ENCODE results near the gene SELL.
"Not testable (repeated sequence)": the region's sequence is repeated elsewhere in the genome, so short reads cannot be mapped to it uniquely, and the experiment has no call there.

SELL gene

GRCh38 chr1:169697755-169698154 lies 13.7 kb downstream of the SELL start:
- no peak overlapping the region for H3K4me3 ChIP-seq (ENCODE audit: control insufficient read depth, low read depth, low read length)
- TF ChIP-seq CTCF (conservative IDR thresholded peaks at IDR 0.05; ENCODE audit: control insufficient read depth, insufficient read depth, low read depth, low read length) = no peak
- no peak for DNase-seq (ENCODE audit: low read depth)

- TF ChIP-seq CTCF (conservative IDR thresholded peaks at IDR 0.05; ENCODE audit: control insufficient read depth, insufficient read depth, low read depth, low read length) = no peak
- no peak overlapping the region for H3K4me3 ChIP-seq (ENCODE audit: control insufficient read depth, low read depth, low read length)
- DNase-seq (ENCODE audit: low read depth) = no peak
These were observed 14.9 kb downstream of the SELL start for GRCh38 chr1:169696273-169697100.

GRCh38 chr1:169694304-169695075 lies 16.9 kb downstream of the SELL start:
- TF ChIP-seq CTCF (conservative IDR thresholded peaks at IDR 0.05; ENCODE audit: control insufficient read depth, insufficient read depth, low read depth, low read length) = no peak
- DNase-seq (ENCODE audit: low read depth) = no peak
- no peak overlapping the region for H3K4me3 ChIP-seq (ENCODE audit: control insufficient read depth, low read depth, low read length)

GRCh38 chr1:169692756-169693460 lies 18.5 kb downstream of the SELL start:
- no peak overlapping the region for H3K4me3 ChIP-seq (ENCODE audit: control insufficient read depth, low read depth, low read length)
- no peak for TF ChIP-seq CTCF (conservative IDR thresholded peaks at IDR 0.05; ENCODE audit: control insufficient read depth, insufficient read depth, low read depth, low read length)
- DNase-seq (ENCODE audit: low read depth) = no peak

- DNase-seq (ENCODE audit: low read depth) = no peak
- H3K4me3 ChIP-seq (ENCODE audit: control insufficient read depth, low read depth, low read length) = no peak overlapping the region
- no peak for TF ChIP-seq CTCF (conservative IDR thresholded peaks at IDR 0.05; ENCODE audit: control insufficient read depth, insufficient read depth, low read depth, low read length)
These were observed 20.9 kb downstream of the SELL start for GRCh38 chr1:169690489-169690888.

- no peak for DNase-seq (ENCODE audit: low read depth)
- TF ChIP-seq CTCF (conservative IDR thresholded peaks at IDR 0.05; ENCODE audit: control insufficient read depth, insufficient read depth, low read depth, low read length) = no peak
- H3K4me3 ChIP-seq (ENCODE audit: control insufficient read depth, low read depth, low read length) = no peak overlapping the region
These were observed 22.0 kb downstream of the SELL start for GRCh38 chr1:169689395-169689794.

GRCh38 chr1:169688377-169688776 lies 23.0 kb downstream of the SELL start:
- H3K4me3 ChIP-seq (ENCODE audit: control insufficient read depth, low read depth, low read length); DNase-seq (ENCODE audit: low read depth): not testable (repeated sequence)
